HepG2 (cell line): ENCODE data around the gene CRY1. TPM values are rescaled to one million over a fixed set of nuclear protein-coding genes. Genes with fewer than 3 reads are reported as not detected.

Experiments used
- ASH2L ChIP-seq: fragments of 300-600, 200-600 bp; sonication (generic); IDR thresholded peaks from 2 replicates; pipeline ENCODE4 v1.7.0; 2017; ENCODE audit warnings: low read depth, mild to moderate bottlenecking, moderate library complexity, mixed read lengths, low read length; ENCODE audit not compliant: insufficient read length
- FOXP1 ChIP-seq, 2 experiments: fragments of 450-650 bp in 1 of 2; IDR thresholded peaks; 2 replicates each; pipeline ENCODE4 v1.6.1; 2017 to 2018; ENCODE audit warnings: antibody characterized with exemption in 1 of 2
- HDAC2 ChIP-seq: sonication (generic); formaldehyde crosslinking; IDR thresholded peaks from 2 replicates; pipeline ENCODE4 v1.4.0; 2020; ENCODE audit warnings: missing genetic modification reagents
- NBN ChIP-seq: fragments of 450-650 bp; conservative IDR thresholded peaks from 2 replicates; pipeline ENCODE4 v1.6.1; 2017
- NCOA1 ChIP-seq: sonication (generic); formaldehyde crosslinking; IDR thresholded peaks from 2 replicates; pipeline ENCODE4 v1.9.0; 2021; ENCODE audit warnings: missing genetic modification reagents
- NFYB ChIP-seq: sonication (generic); formaldehyde crosslinking; IDR thresholded peaks from 2 replicates; pipeline ENCODE4 v1.4.0; 2020; ENCODE audit warnings: missing genetic modification reagents
- RARG ChIP-seq: sonication (generic); formaldehyde crosslinking; IDR thresholded peaks from 2 replicates; pipeline ENCODE4 v1.4.0; 2020; ENCODE audit warnings: low read depth, mild to moderate bottlenecking, missing genetic modification reagents
- RELA ChIP-seq: sonication (generic); formaldehyde crosslinking; IDR thresholded peaks from 2 replicates; pipeline ENCODE4 v1.4.0; 2020; ENCODE audit warnings: missing genetic modification reagents
- RFX3 ChIP-seq: IDR thresholded peaks from 2 replicates; pipeline ENCODE4 v1.6.1; 2016; ENCODE audit warnings: missing biosample characterization, missing genetic modification reagents
- SP4 ChIP-seq: sonication (generic); formaldehyde crosslinking; IDR thresholded peaks from 2 replicates; pipeline ENCODE4 v1.8.1; 2023; ENCODE audit warnings: mild to moderate bottlenecking, missing genetic modification reagents
- TCF12 ChIP-seq, 2 experiments: fragments of 450-650 bp in 1 of 2; sonication (generic) in 1 of 2; formaldehyde crosslinking in 1 of 2; IDR thresholded peaks; 2 replicates each; pipeline versions ENCODE4 v1.6.1 to v1.8.0; 2017 to 2022; ENCODE audit warnings: antibody characterized with exemption in 1 of 2, mild to moderate bottlenecking in 1 of 2, missing genetic modification reagents in 1 of 2, moderate library complexity in 1 of 2
- ZBTB44 ChIP-seq: sonication (generic); formaldehyde crosslinking; IDR thresholded peaks from 2 replicates; pipeline ENCODE4 v1.4.0; 2020; ENCODE audit warnings: missing genetic modification reagents
- ZNF143 ChIP-seq: sonication (generic); formaldehyde crosslinking; IDR thresholded peaks from 2 replicates; pipeline ENCODE4 v1.4.0; 2020; ENCODE audit warnings: missing genetic modification reagents
- ZNF235 ChIP-seq: sonication (generic); formaldehyde crosslinking; IDR thresholded peaks from 2 replicates; pipeline ENCODE4 v1.8.1; 2023; ENCODE audit warnings: mild to moderate bottlenecking, missing genetic modification reagents, borderline replicate concordance
- ZNF256 ChIP-seq: sonication (generic); formaldehyde crosslinking; conservative IDR thresholded peaks from 2 replicates; pipeline ENCODE4 v1.4.0; 2020; ENCODE audit warnings: missing genetic modification reagents
- ZNF276 ChIP-seq: sonication (generic); formaldehyde crosslinking; IDR thresholded peaks from 2 replicates; pipeline ENCODE4 v1.4.0; 2020; ENCODE audit warnings: mild to moderate bottlenecking, low read depth, missing genetic modification reagents
- polyA plus RNA-seq, 8 experiments: library from polyadenylated mRNA; depleted of rRNA in 3 of 8; stranded (reverse) in 7 of 8; unstranded in 1 of 8; fragments of >200 nt; fragmentation: Illumina TruSeq in 4 of 8; extraction: Trizol in 4 of 8; gene quantifications; 2 replicates each; pipeline versions ENCODE4 v1.2.1 to v1.2.3, GENCODE V29; 2011 to 2016; ENCODE audit warnings: low read depth in 4 of 8, missing spikeins in 1 of 8, mixed read lengths in 1 of 8; ENCODE audit not compliant: insufficient read depth in 1 of 8
- total RNA-seq, 5 experiments: library from RNA; depleted of rRNA; stranded (reverse); fragments of >200 nt; fragmentation: Illumina TruSeq; extraction: Trizol; gene quantifications; 2 replicates each; pipeline ENCODE4 v1.2.3, GENCODE V29; 2016; ENCODE audit warnings: low read depth in 1 of 5
- TF ChIP-seq, protein P1 (sequence below): sonication (generic); formaldehyde crosslinking; IDR thresholded peaks from 2 replicates; pipeline ENCODE4 v1.5.1; 2020; ENCODE audit warnings: mild to moderate bottlenecking, moderate library complexity, missing genetic modification reagents
- TF ChIP-seq, protein P2 (sequence below): sonication (generic); formaldehyde crosslinking; IDR thresholded peaks from 2 replicates; pipeline ENCODE4 v1.9.0; 2021; ENCODE audit warnings: missing genetic modification reagents, borderline replicate concordance

Gene CRY1
- total and polyA plus RNA-seq, 2 of the 13 experiments (the other 11 are each of a cell fraction or from before 2014, with no cell fraction given), result 11.4 to 13.9 TPM

- TF ChIP-seq, protein P1, sequence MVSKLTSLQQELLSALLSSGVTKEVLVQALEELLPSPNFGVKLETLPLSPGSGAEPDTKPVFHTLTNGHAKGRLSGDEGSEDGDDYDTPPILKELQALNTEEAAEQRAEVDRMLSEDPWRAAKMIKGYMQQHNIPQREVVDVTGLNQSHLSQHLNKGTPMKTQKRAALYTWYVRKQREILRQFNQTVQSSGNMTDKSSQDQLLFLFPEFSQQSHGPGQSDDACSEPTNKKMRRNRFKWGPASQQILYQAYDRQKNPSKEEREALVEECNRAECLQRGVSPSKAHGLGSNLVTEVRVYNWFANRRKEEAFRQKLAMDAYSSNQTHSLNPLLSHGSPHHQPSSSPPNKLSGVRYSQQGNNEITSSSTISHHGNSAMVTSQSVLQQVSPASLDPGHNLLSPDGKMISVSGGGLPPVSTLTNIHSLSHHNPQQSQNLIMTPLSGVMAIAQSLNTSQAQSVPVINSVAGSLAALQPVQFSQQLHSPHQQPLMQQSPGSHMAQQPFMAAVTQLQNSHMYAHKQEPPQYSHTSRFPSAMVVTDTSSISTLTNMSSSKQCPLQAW (CRISPR knock-in tag), result peak; percentile 48
- TF ChIP-seq HDAC2 (CRISPR knock-in tag) (peak; percentile 4; the same call in 1 of the 2 replicates), ZBTB44 (no peak), RELA (CRISPR knock-in tag) (no peak), RARG (CRISPR knock-in tag) (no peak), RFX3 (CRISPR knock-in tag) (no peak), ZNF276 (CRISPR knock-in tag) (no peak), ASH2L (peak; percentile 51), NCOA1 (no peak), ZNF235 (CRISPR knock-in tag) (peak; percentile 62; the same call in 1 of the 2 replicates), ZNF256 (CRISPR knock-in tag) (0 out of 2 replicates have a peak, but pooled peaks have one; percentile 33), FOXP1 (IDR thresholded peaks at IDR 0.05) (no peak), FOXP1 (CRISPR knock-in tag; IDR thresholded peaks at IDR 0.05) (no peak), NBN (no peak), TCF12 (IDR thresholded peaks at IDR 0.05) (no peak), TCF12 (CRISPR knock-in tag; IDR thresholded peaks at IDR 0.05) (no peak), SP4 (peak; percentile 80; the same call in 1 of the 2 replicates), NFYB (CRISPR knock-in tag) (peak; percentile 79), ZNF143 (CRISPR knock-in tag) (0 out of 2 replicates have a peak, but pooled peaks have one; percentile 27)
- TF ChIP-seq, protein P2, sequence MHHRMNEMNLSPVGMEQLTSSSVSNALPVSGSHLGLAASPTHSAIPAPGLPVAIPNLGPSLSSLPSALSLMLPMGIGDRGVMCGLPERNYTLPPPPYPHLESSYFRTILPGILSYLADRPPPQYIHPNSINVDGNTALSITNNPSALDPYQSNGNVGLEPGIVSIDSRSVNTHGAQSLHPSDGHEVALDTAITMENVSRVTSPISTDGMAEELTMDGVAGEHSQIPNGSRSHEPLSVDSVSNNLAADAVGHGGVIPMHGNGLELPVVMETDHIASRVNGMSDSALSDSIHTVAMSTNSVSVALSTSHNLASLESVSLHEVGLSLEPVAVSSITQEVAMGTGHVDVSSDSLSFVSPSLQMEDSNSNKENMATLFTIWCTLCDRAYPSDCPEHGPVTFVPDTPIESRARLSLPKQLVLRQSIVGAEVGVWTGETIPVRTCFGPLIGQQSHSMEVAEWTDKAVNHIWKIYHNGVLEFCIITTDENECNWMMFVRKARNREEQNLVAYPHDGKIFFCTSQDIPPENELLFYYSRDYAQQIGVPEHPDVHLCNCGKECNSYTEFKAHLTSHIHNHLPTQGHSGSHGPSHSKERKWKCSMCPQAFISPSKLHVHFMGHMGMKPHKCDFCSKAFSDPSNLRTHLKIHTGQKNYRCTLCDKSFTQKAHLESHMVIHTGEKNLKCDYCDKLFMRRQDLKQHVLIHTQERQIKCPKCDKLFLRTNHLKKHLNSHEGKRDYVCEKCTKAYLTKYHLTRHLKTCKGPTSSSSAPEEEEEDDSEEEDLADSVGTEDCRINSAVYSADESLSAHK (CRISPR knock-in tag), result 0 out of 2 replicates have a peak, but pooled peaks have one; percentile 45
Measured at GRCh38 chr12:106986625-106987389, 106.5 kb downstream of the CRY1 start, which contains the start of gene MTERF2 (continued).
